A549 treated with DMSO at 1 μM for 4 hours (cell line): Measurements from ENCODE around the gene MAPK14. TPM values are rescaled to one million over a fixed set of nuclear protein-coding genes. Genes with fewer than 3 reads are reported as not detected.

Experiments
- total RNA-seq: library from RNA; stranded (reverse); fragments of 200-300 nt; extraction: Qiagen RNA extraction; gene quantifications from 5 replicates; pipeline ENCODE4 v1.2.3, GENCODE V29; 2022; ENCODE audit warnings: low read depth

Gene MAPK14
- total RNA-seq, result 21.4 to 29.0 TPM (median 26.0 TPM) in 5 replicates

GRCh38 chr6:36027501-36028087 is at the start of gene MAPK14:
TSS of gene MAPK14 (plus strand) at chr6:36027808. CDS start at chr6:36028158, 350 bp downstream.

GRCh38 chr6:36023996-36024795 is 3.4 kb upstream of the MAPK14 start, which contains the start of gene SLC26A8:
TSS of gene SLC26A8 (minus strand) at chr6:36024641. CDS start at chr6:36019707, 4,934 bp downstream.

DNA sequence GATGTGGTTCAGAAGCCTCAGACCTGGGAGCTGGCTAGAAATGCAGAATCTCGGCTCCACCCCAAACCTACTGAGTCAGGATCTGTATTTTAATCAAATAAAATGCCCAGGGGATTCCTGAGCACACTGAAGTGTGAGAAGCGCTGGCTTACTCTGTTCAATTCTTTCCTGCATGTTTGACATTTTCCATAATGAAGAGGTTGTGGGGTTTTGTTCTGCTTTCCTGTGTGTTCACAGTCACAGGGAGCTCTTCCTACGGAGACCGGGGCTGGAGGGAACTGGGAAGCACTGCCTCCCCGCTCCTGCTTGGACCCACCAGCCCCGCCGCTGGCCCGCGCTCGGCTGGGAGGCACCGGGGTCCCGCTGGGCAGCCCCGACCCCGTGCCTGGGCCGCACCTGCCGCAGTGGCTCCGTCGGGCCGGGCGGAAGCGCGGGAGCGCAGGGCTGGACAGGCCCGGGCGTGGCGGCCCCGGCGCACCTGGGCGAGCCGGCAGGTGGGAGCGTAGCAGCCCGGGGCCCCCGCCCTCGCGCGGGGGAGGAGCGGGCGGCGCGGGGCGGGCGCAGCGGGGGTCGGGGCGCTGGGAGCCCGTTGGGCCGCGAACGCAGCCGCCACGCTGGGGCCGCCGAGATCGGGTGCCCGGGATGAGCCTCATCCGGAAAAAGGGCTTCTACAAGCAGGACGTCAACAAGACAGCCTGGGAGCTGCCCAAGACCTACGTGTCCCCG is 102.5 kb downstream of the MAPK14 start, which contains the start of gene MAPK13:
TSS of gene MAPK13 (plus strand) at position 573 of the 726 bp plus-strand sequence. CDS start at position 643, 70 bp downstream.

Other genes starting within 250 kb of the MAPK14 start
- gene CLPSL1, start 246.8 kb upstream of the MAPK14 start, total RNA-seq, result not detected in 5 replicates
- not detected in 5 replicates for gene CLPS, start 230.5 kb upstream of the MAPK14 start, total RNA-seq
- 0.11 to 0.34 TPM (median 0.16 TPM) in 4 of 5 replicates, not detected in the other for gene LHFPL5, start 222.5 kb upstream of the MAPK14 start, total RNA-seq
- 31.0 to 43.0 TPM (median 38.3 TPM) in 5 replicates for gene SRPK1, start 106.7 kb upstream of the MAPK14 start, total RNA-seq
- not detected in 5 replicates for gene SLC26A8, start 3.2 kb upstream of the MAPK14 start, total RNA-seq
- 0.71 to 1.5 TPM (median 0.93 TPM) in 5 replicates for gene MAPK13, start 102.7 kb downstream of the MAPK14 start, total RNA-seq
- 11.1 to 13.4 TPM (median 12.1 TPM) in 5 replicates for gene BRPF3, start 168.9 kb downstream of the MAPK14 start, total RNA-seq
- gene PNPLA1, start 242.3 kb downstream of the MAPK14 start, total RNA-seq, result 0.03 TPM in 1 of 5 replicates, not detected in the others